HCT116 (cell line): ENCODE data around the gene COMMD4. TPM values are rescaled to one million over a fixed set of nuclear protein-coding genes. Genes with fewer than 3 reads are reported as not detected.

Experiments
- ATAC-seq: fragments of 200-7000 bp; cut with Tn5 transposase; 2 replicates; pipeline ENCODE4 v1.9.1; 2020; ENCODE audit warnings: mild to moderate bottlenecking, moderate library complexity
- BruUV-seq: library from RNA; stranded (reverse); fragments of 400-500 nt; replicated peaks from 2 replicates; lab custom pipeline; 2021; lab: Mats Ljungman, UMichigan
- CTCF ChIA-PET: fragments of 300-600 bp; sonication (Branson Sonifier 250); formaldehyde crosslinking; loops from one replicate; lab custom pipeline; 2021; ENCODE audit warnings: antibody characterized with exemption; lab: Charles Lee
- POLR2A ChIA-PET: fragments of 300-600, 350-600 bp; sonication (Branson Sonifier 250); formaldehyde crosslinking; loops from one replicate; lab custom pipeline; 2021; ENCODE audit warnings: antibody characterized with exemption; lab: Charles Lee
- RAD21 ChIA-PET, 2 experiments: fragments of 300-600 bp; sonication (Branson Sonifier 250); formaldehyde crosslinking; loops; one replicate each; lab custom pipeline; 2023; ENCODE audit warnings: low total read pairs in 2 of 2; ENCODE audit not compliant: uncharacterized antibody in 2 of 2, unreplicated experiment in 2 of 2, low non-redundant PET in 1 of 2; lab: Charles Lee
- DNase-seq: peaks from one replicate; pipeline ENCODE4 v3.0.0-alpha.2; 2010; ENCODE audit warnings: low read depth, low spot score
- H2AFZ ChIP-seq: fragments of 200-600 bp; shearing (Covaris generic), sonication (generic); 2 replicates; pipeline ENCODE4 v1.6.1; 2017; ENCODE audit warnings: low read depth, mixed run types, mixed read lengths, antibody characterized with exemption, low read length; ENCODE audit not compliant: poor library complexity, severe bottlenecking
- H3K27ac ChIP-seq: 2 replicates; pipeline ENCODE4 v1.5.1; 2012; ENCODE audit warnings: low read depth, low read length
- H3K27me3 ChIP-seq: fragments of 200-600 bp; sonication (generic); 2 replicates; pipeline ENCODE4 v1.6.1; 2016; ENCODE audit warnings: mixed run types, low read length, mixed read lengths; ENCODE audit not compliant: insufficient read depth
- H3K36me3 ChIP-seq, 2 experiments: fragments of 200-500 bp in 1 of 2; fragments of 200-600 bp in 1 of 2; sonication (Bioruptor generic) in 1 of 2; sonication (generic) in 1 of 2; 2 replicates each; pipeline versions ENCODE4 v1.5.1 to v1.6.1; 2014 to 2016; ENCODE audit warnings: low read length in 2 of 2, inconsistent platforms in 1 of 2, mixed read lengths in 1 of 2, mixed run types in 1 of 2; ENCODE audit not compliant: insufficient read depth in 2 of 2, control insufficient read depth in 1 of 2
- H3K4me1 ChIP-seq, 2 experiments: fragments of 200-600 bp in 1 of 2; sonication (generic) in 1 of 2; 2 replicates each; pipeline versions ENCODE4 v1.5.1 to v1.6.1; 2012 to 2017; ENCODE audit warnings: low read length in 2 of 2, inconsistent platforms in 1 of 2, mild to moderate bottlenecking in 1 of 2, mixed read lengths in 1 of 2, mixed run types in 1 of 2, moderate library complexity in 1 of 2; ENCODE audit not compliant: insufficient read depth in 2 of 2, control insufficient read depth in 1 of 2
- H3K4me2 ChIP-seq: fragments of 200-600 bp; sonication (generic); 2 replicates; pipeline ENCODE4 v1.6.1; 2017; ENCODE audit warnings: mixed run types, low read length, mixed read lengths
- H3K4me3 ChIP-seq, 2 experiments: fragments of 200-600 bp in 1 of 2; sonication (generic) in 1 of 2; replicated peaks in 1 of 2; 2 replicates each; pipeline ENCODE4 v1.5.1; 2011 to 2016; ENCODE audit warnings: low read length in 2 of 2, control low read depth in 1 of 2, low read depth in 1 of 2, mild to moderate bottlenecking in 1 of 2, mixed read lengths in 1 of 2, mixed run types in 1 of 2
- H3K79me2 ChIP-seq: fragments of 200-600 bp; sonication (generic); 2 replicates; pipeline ENCODE4 v1.6.1; 2017; ENCODE audit warnings: mild to moderate bottlenecking, mixed run types, low read length, moderate library complexity, mixed read lengths; ENCODE audit not compliant: insufficient read depth
- H3K9ac ChIP-seq: fragments of 200-600 bp; sonication (generic); 2 replicates; pipeline ENCODE4 v1.6.1; 2016; ENCODE audit warnings: low read length, mixed read lengths
- H3K9me2 ChIP-seq: fragments of 200-600 bp; sonication (generic), shearing (Covaris generic); 2 replicates; pipeline ENCODE4 v1.6.1; 2017; ENCODE audit warnings: mixed run types, mild to moderate bottlenecking, moderate library complexity; ENCODE audit not compliant: insufficient read depth
- H3K9me3 ChIP-seq, 2 experiments: fragments of 200-500 bp in 1 of 2; fragments of 200-600 bp in 1 of 2; sonication (Bioruptor generic) in 1 of 2; sonication (generic) in 1 of 2; 2 replicates each; pipeline ENCODE4 v1.6.1; 2014 to 2017; ENCODE audit warnings: low read length in 2 of 2, mixed read lengths in 2 of 2, inconsistent platforms in 1 of 2, low read depth in 1 of 2, mild to moderate bottlenecking in 1 of 2, mixed run types in 1 of 2, moderate library complexity in 1 of 2; ENCODE audit not compliant: control insufficient read depth in 1 of 2, insufficient read depth in 1 of 2
- H4K20me1 ChIP-seq: fragments of 200-600 bp; sonication (generic), shearing (Covaris generic); 2 replicates; pipeline ENCODE4 v1.6.1; 2017; ENCODE audit warnings: mixed run types, mild to moderate bottlenecking, moderate library complexity; ENCODE audit not compliant: insufficient read depth
- ATF3 ChIP-seq: IDR thresholded peaks from 2 replicates; pipeline ENCODE4 v1.6.1; 2012
- CEBPB ChIP-seq: IDR thresholded peaks from 2 replicates; pipeline ENCODE4 v1.6.1; 2012; ENCODE audit warnings: low read depth
- EGR1 ChIP-seq: IDR thresholded peaks from 2 replicates; pipeline ENCODE4 v1.6.1; 2012; ENCODE audit warnings: low read depth
- ELF1 ChIP-seq: IDR thresholded peaks from 2 replicates; pipeline ENCODE4 v1.6.1; 2012; ENCODE audit warnings: low read depth, borderline replicate concordance
- EZH2 ChIP-seq: fragments of 200-600 bp; sonication (generic); IDR thresholded peaks from 2 replicates; pipeline ENCODE4 v1.6.1; 2017; ENCODE audit warnings: antibody characterized with exemption, mixed run types
- EZH2phosphoT487 ChIP-seq: fragments of 200-600 bp; IDR thresholded peaks from 2 replicates; pipeline ENCODE4 v1.6.1; 2018; ENCODE audit warnings: antibody characterized with exemption, borderline replicate concordance
- JUND ChIP-seq: IDR thresholded peaks from 2 replicates; pipeline ENCODE4 v1.6.1; 2012
- POLR2AphosphoS5 ChIP-seq: IDR thresholded peaks from 2 replicates; pipeline ENCODE4 v1.6.1; 2011; ENCODE audit warnings: mild to moderate bottlenecking, low read depth, low read length, moderate library complexity
- SIN3A ChIP-seq: IDR thresholded peaks from 2 replicates; pipeline ENCODE4 v1.6.1; 2012; ENCODE audit warnings: low read depth
- SRF ChIP-seq: IDR thresholded peaks from 2 replicates; pipeline ENCODE4 v1.6.1; 2012; ENCODE audit warnings: low read depth
- TCF7L2 ChIP-seq: IDR thresholded peaks from 2 replicates; pipeline ENCODE4 v1.7.0; 2011; ENCODE audit warnings: borderline replicate concordance, inconsistent platforms; ENCODE audit not compliant: insufficient read depth, insufficient read length; ENCODE audit errors: extremely low read depth
- YY1 ChIP-seq: IDR thresholded peaks from 2 replicates; pipeline ENCODE4 v1.6.1; 2011; ENCODE audit warnings: low read length, low read depth, moderate library complexity, mild to moderate bottlenecking; ENCODE audit not compliant: insufficient replicate concordance; ENCODE audit errors: extremely low read depth
- ZBTB33 ChIP-seq: IDR thresholded peaks from 2 replicates; pipeline ENCODE4 v1.6.1; 2011; ENCODE audit warnings: mild to moderate bottlenecking, low read length, moderate library complexity; ENCODE audit not compliant: insufficient replicate concordance; ENCODE audit errors: extremely low read depth
- ZFX ChIP-seq: fragments of 450-650 bp; IDR thresholded peaks from 2 replicates; pipeline ENCODE4 v1.6.1; 2017
- intact Hi-C: fragments of 100-400 bp; cut with micrococcal nuclease; formaldehyde crosslinking; loops from 2 replicates; pipeline ENCODE4 v1.10.0; 2022
- total RNA-seq: library from RNA; stranded (reverse); gene quantifications from one replicate; pipeline ENCODE4 v1.2.1, GENCODE V29; 2021; ENCODE audit not compliant: unreplicated experiment

The COMMD4 gene
- total RNA-seq, 1 experiment from 2014 or later, result 141 TPM

DNA sequence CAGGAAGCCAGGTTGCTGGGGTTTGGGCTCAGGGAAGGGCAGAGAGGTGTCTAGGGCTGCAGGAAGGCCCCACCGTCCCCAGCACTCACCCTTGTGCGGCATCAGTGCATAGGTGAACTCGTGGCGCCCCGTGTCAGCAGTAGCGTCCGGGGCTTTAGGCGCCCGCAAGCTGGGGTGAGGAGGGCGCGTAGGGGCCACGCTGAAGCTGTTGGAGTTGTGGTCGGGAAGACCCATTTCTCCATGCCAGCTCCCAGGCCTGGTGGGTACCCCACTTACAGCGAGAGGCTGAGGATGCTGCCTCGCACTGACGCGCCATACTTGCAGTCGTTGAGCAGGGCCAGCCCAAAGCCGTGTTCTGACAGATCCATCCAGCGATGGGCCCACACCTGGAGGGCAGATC, 20.7 kb downstream of the COMMD4 start:
- intact Hi-C loops, result no loop called here
- TF ChIP-seq ELF1 (no peak), TCF7L2 (no peak), EZH2phosphoT487 (no peak), ZBTB33 (no peak)
- peaks cover 2 to 8% of the 10 kb centered on the region in 2 experiments; a peak in 3 of 4 replicates for H3K36me3 ChIP-seq
- no peaks in the 10 kb centered on the region for H4K20me1 ChIP-seq
- DNase-seq (no peak), ATAC-seq (no peak)
- H3K79me2 ChIP-seq, result no peaks in the 10 kb centered on the region
- POLR2A ChIA-PET, result no interaction called here
- TSS peak; percentile 6 for BruUV-seq
- no peaks in the 10 kb centered on the region for H3K4me1 ChIP-seq
- H3K4me3 ChIP-seq, result no peak overlapping the region
- no peak overlapping the region for H3K27ac ChIP-seq
- H3K4me2 ChIP-seq, result no peak overlapping the region
- no peaks in the 10 kb centered on the region for H3K27me3 ChIP-seq
- no peaks in the 10 kb centered on the region for H3K9me2 ChIP-seq
- no peak overlapping the region for H2AFZ ChIP-seq
- CTCF ChIA-PET, result no interaction called here
- no peaks in the 10 kb centered on the region for H3K9me3 ChIP-seq
- RAD21 ChIA-PET, result no interaction called here
- no peak overlapping the region for H3K9ac ChIP-seq

GRCh38 chr15:75357976-75358673, 22.3 kb downstream of the COMMD4 start:
- DNase-seq, result no peak
- Histone ChIP-seq H2AFZ (no peak overlapping the region), H3K4me1 (no peaks in the 10 kb centered on the region), H3K4me3 (no peak overlapping the region), H3K79me2 (no peaks in the 10 kb centered on the region), H3K27ac (no peak overlapping the region), H3K9ac (no peak overlapping the region), H3K9me2 (no peaks in the 10 kb centered on the region), H3K27me3 (no peaks in the 10 kb centered on the region), H3K36me3 (peaks cover 2 to 8% of the 10 kb centered on the region in 2 experiments; a peak in 3 of 4 replicates), H3K4me2 (no peak overlapping the region), H3K9me3 (no peaks in the 10 kb centered on the region), H4K20me1 (no peaks in the 10 kb centered on the region)
- intact Hi-C loops, result no loop called here
- RAD21 ChIA-PET, result no interaction called here
- CTCF ChIA-PET, result no interaction called here
- no peak for ATAC-seq
- BruUV-seq, result no TSS peak
- POLR2A ChIA-PET, result no interaction called here
- TF ChIP-seq POLR2AphosphoS5 (no peak), EGR1 (no peak), YY1 (no peak), SRF (no peak), ZFX (no peak), ELF1 (no peak), TCF7L2 (no peak), ATF3 (no peak), ZBTB33 (no peak), EZH2 (no peak), JUND (no peak), SIN3A (no peak), CEBPB (no peak)
